Measurements from ENCODE around the gene RNF167. TPM values are rescaled to one million over a fixed set of nuclear protein-coding genes. Genes with fewer than 3 reads are reported as not detected.
A peak's percentile ranks its signal among the peaks of the same experiment; 100 is the strongest.

Gene RNF167
- total RNA-seq, 6 donors from 2014 or later: 41.9 to 130 (median 72.9) TPM

GRCh38 chr17:4950746-4951204 is 10.7 kb downstream of the RNF167 start, which contains the start of gene ENO3:
ENO3 (plus strand) TSS chr17:4951119; CDS start chr17:4951830, 711 bp downstream.
- DNase-seq: no peak

GRCh38 chr17:4951486-4951885 is 11.4 kb downstream of the RNF167 start:
- Histone ChIP-seq H3K36me3 (peaks cover 0 to under 1% (median 0%) of the 10 kb centered on the region in 4 donors), H3K9me3 (no peaks in the 10 kb centered on the region), H3K4me3 (no peak overlapping the region), H3K27me3 (no peaks in the 10 kb centered on the region), H3K27ac (peak overlapping the region in 1 of 4 donors; percentile 99), H3K4me1 (peaks cover 15 to 27% (median 21%) of the 10 kb centered on the region in 4 donors)
- no peak for TF ChIP-seq POLR2A (IDR thresholded peaks at IDR 0.05)
- 90 to 100% methylated on average over 2 to 3 of the region's 3 CpGs for WGBS, 2 donors
- ATAC-seq (ENCODE audit: low FRiP score in 2 of 2) (no peak), DNase-seq (no peak)

More at GRCh38 chr17:4950746-4951204, 10.7 kb downstream of the RNF167 start, which contains the start of gene ENO3:
- ATAC-seq (ENCODE audit: low FRiP score in 2 of 2): no peak
- Histone ChIP-seq H3K4me1 (peaks cover 22 to 34% (median 28%) of the 10 kb centered on the region in 4 donors), H3K9me3 (no peaks in the 10 kb centered on the region), H3K4me3 (peak within 1 kb of the TSS; percentile 49 to 100 (median 96)), H3K36me3 (peaks cover 0 to 8% (median 5%) of the 10 kb centered on the region in 4 donors), H3K27me3 (no peaks in the 10 kb centered on the region), H3K27ac (peak within 1 kb of the TSS; percentile 97 to 100 (median 98))
- TF ChIP-seq EP300 (IDR thresholded peaks at IDR 0.05): no peak
- TF ChIP-seq POLR2A (IDR thresholded peaks at IDR 0.05): no peak
- no peak for TF ChIP-seq POLR2AphosphoS5 (IDR thresholded peaks at IDR 0.05)
- no peak for TF ChIP-seq CTCF (IDR thresholded peaks at IDR 0.05)
- WGBS, 2 donors: 32 to 37% methylated on average over 7 of the region's 7 CpGs

GRCh38 chr17:4953451-4953961 is 13.4 kb downstream of the RNF167 start:
- no peak for DNase-seq
- TF ChIP-seq CTCF (IDR thresholded peaks at IDR 0.05) (no peak), POLR2AphosphoS5 (IDR thresholded peaks at IDR 0.05) (no peak), EP300 (IDR thresholded peaks at IDR 0.05) (no peak), POLR2A (IDR thresholded peaks at IDR 0.05) (no peak)
- Histone ChIP-seq H3K27me3 (no peaks in the 10 kb centered on the region), H3K36me3 (peaks cover 0 to 6% (median 2%) of the 10 kb centered on the region in 4 donors), H3K4me1 (peaks cover 9 to 21% (median 15%) of the 10 kb centered on the region in 4 donors), H3K27ac (peak overlapping the region in 2 of 4 donors; percentile 19 to 35), H3K4me3 (no peak overlapping the region), H3K9me3 (no peaks in the 10 kb centered on the region)
- ATAC-seq (ENCODE audit: low FRiP score in 2 of 2): no peak
- WGBS, 2 donors: 67 to 81% methylated on average over 3 to 13 of the region's 14 CpGs

- no peak for DNase-seq
- H3K27ac ChIP-seq: no peak overlapping the region
- H3K36me3 ChIP-seq: peaks cover 9 to 22% (median 16%) of the 10 kb centered on the region in 4 donors
- no peak overlapping the region for H3K4me3 ChIP-seq
- H3K9me3 ChIP-seq: no peaks in the 10 kb centered on the region
- H3K27me3 ChIP-seq: no peaks in the 10 kb centered on the region
- 86 to 96% methylated on average over 1 to 8 of the region's 8 CpGs for WGBS, 2 donors
- ATAC-seq (ENCODE audit: low FRiP score in 2 of 2): no peak
- peaks cover 8 to 14% (median 13%) of the 10 kb centered on the region in 4 donors for H3K4me1 ChIP-seq
- TF ChIP-seq EP300 (IDR thresholded peaks at IDR 0.05) (no peak), CTCF (IDR thresholded peaks at IDR 0.05) (no peak), POLR2A (IDR thresholded peaks at IDR 0.05) (no peak), POLR2AphosphoS5 (IDR thresholded peaks at IDR 0.05) (no peak)
Observed at GRCh38 chr17:4955091-4955490, 15.0 kb downstream of the RNF167 start.

GRCh38 chr17:4956493-4957061 is 16.5 kb downstream of the RNF167 start:
- Histone ChIP-seq H3K9me3 (no peaks in the 10 kb centered on the region), H3K27ac (no peak overlapping the region), H3K27me3 (no peaks in the 10 kb centered on the region), H3K36me3 (peaks cover 9 to 34% (median 28%) of the 10 kb centered on the region in 4 donors), H3K4me3 (no peak overlapping the region), H3K4me1 (no peaks in the 10 kb centered on the region)
- TF ChIP-seq POLR2A (IDR thresholded peaks at IDR 0.05) (no peak), CTCF (IDR thresholded peaks at IDR 0.05) (peak in 1 of 6 experiments; percentile 6)
- no peak for ATAC-seq (ENCODE audit: low FRiP score in 2 of 2)
- 71 to 79% methylated on average over 5 to 10 of the region's 10 CpGs for WGBS, 2 donors
- DNase-seq: peak in 1 of 2 donors; percentile 83

Data from upper lobe of left lung (tissue), 6 donors.